Measurements from ENCODE around the gene A3GALT2.

DNA sequence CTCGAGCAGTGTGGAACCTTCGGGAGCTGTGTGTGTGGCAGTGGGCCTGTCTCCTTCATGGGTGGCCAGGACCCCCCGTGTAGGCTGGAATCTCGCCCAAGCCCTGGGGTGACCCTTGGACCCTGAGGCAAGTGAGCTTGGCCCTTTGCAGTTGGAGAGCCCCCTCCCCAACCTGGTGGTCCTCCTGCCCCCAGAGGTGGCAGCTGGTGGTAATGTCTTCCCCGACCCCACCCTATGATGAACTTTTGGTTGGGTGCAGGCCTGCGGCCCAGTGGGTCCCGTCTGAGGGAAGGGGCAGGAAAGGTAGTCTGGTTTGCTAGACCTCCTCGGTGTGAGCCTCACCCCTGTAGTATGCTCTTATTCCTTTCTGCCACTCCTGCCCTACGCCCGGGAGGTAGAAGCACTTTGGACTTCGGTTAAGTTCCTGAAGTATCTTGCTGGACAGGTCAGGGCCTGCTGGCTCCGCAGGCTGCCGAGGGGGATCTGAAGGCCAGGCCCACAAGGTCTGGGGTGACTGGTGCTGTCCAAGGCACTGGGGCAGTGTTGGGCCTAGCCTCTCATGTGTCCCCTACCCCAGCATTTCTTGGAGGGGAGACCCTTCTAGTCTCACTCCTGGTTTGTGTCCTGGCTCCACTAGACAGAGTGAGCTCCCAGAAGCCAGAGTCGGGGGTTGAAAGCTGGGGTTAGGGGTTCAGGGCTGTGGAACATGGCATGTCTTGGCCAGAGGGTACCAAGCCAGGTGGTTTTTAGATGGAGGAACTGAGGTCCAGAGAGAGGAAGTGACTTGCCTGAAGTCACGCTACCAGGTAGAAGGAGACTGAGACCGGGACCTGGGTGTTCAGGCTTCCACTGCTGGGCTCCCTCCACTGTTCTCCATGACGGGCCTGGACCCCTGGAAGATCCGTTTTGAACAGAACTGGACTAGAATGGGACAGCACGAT lies 62.9 kb downstream of the A3GALT2 start:
- TF ChIP-seq, protein P1, sequence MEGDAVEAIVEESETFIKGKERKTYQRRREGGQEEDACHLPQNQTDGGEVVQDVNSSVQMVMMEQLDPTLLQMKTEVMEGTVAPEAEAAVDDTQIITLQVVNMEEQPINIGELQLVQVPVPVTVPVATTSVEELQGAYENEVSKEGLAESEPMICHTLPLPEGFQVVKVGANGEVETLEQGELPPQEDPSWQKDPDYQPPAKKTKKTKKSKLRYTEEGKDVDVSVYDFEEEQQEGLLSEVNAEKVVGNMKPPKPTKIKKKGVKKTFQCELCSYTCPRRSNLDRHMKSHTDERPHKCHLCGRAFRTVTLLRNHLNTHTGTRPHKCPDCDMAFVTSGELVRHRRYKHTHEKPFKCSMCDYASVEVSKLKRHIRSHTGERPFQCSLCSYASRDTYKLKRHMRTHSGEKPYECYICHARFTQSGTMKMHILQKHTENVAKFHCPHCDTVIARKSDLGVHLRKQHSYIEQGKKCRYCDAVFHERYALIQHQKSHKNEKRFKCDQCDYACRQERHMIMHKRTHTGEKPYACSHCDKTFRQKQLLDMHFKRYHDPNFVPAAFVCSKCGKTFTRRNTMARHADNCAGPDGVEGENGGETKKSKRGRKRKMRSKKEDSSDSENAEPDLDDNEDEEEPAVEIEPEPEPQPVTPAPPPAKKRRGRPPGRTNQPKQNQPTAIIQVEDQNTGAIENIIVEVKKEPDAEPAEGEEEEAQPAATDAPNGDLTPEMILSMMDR (IDR thresholded peaks at IDR 0.05): no peak
- TF ChIP-seq POLR2A (IDR thresholded peaks at IDR 0.05): no peak

All from ovary (tissue), 3 donors.